Brain pericyte (primary cell): ENCODE results near the gene CREB3L1.
A peak's percentile ranks its signal among the peaks of the same experiment; 100 is the strongest.

Experiments
- DNase-seq: peaks from one replicate; pipeline ENCODE4 v3.0.0-alpha.2; 2012; ENCODE audit warnings: low read depth, low spot score

CREB3L1 gene

GRCh38 chr11:46277622-46278386 lies at the start of gene CREB3L1:
TSS of gene CREB3L1 (plus strand) at chr11:46277662. CDS start at chr11:46278112, 450 bp downstream.
- DNase-seq, result no peak

GRCh38 chr11:46229230-46229629 lies 48.2 kb upstream of the CREB3L1 start:
- DNase-seq, result no peak

GRCh38 chr11:46234311-46234710 lies 43.2 kb upstream of the CREB3L1 start:
- no peak for DNase-seq

GRCh38 chr11:46235777-46236688 lies 41.4 kb upstream of the CREB3L1 start:
- DNase-seq, result no peak

GRCh38 chr11:46236918-46237247 lies 40.6 kb upstream of the CREB3L1 start:
- no peak for DNase-seq

- no peak for DNase-seq
Observed at GRCh38 chr11:46237248-46238077, 40.0 kb upstream of the CREB3L1 start.

- no peak for DNase-seq
Observed at GRCh38 chr11:46238078-46238966, 39.1 kb upstream of the CREB3L1 start.

- DNase-seq, result peak; percentile 47
Observed at GRCh38 chr11:46238967-46239800, 38.3 kb upstream of the CREB3L1 start.

- DNase-seq, result no peak
Observed at GRCh38 chr11:46239801-46240061, 37.7 kb upstream of the CREB3L1 start.

GRCh38 chr11:46240371-46240770 lies 37.1 kb upstream of the CREB3L1 start:
- DNase-seq, result no peak

GRCh38 chr11:46240861-46241260 lies 36.6 kb upstream of the CREB3L1 start:
- DNase-seq, result no peak

- no peak for DNase-seq
Observed at GRCh38 chr11:46242041-46242951, 35.2 kb upstream of the CREB3L1 start.

GRCh38 chr11:46242952-46243795 lies 34.3 kb upstream of the CREB3L1 start:
- DNase-seq, result peak; percentile 78

GRCh38 chr11:46243796-46244109 lies 33.7 kb upstream of the CREB3L1 start:
- DNase-seq, result no peak

- DNase-seq, result no peak
Observed at GRCh38 chr11:46246521-46246920, 30.9 kb upstream of the CREB3L1 start.

- DNase-seq, result no peak
Observed at GRCh38 chr11:46247090-46247489, 30.4 kb upstream of the CREB3L1 start.

- DNase-seq, result no peak
Observed at GRCh38 chr11:46247659-46248058, 29.8 kb upstream of the CREB3L1 start.

GRCh38 chr11:46248289-46249102 lies 29.0 kb upstream of the CREB3L1 start:
- no peak for DNase-seq
